Inferior parietal cortex (tissue), 1 donor: ENCODE results near the gene DNAJA3.

ENCODE experiments used
- DNase-seq: peaks from one replicate; pipeline ENCODE4 v3.0.0-alpha.2; 2016; ENCODE audit errors: extremely low spot score

DNAJA3 gene

GRCh38 chr16:4407543-4408322 is 17.9 kb upstream of the DNAJA3 start:
- no peak for DNase-seq

GRCh38 chr16:4408323-4408690 is 17.4 kb upstream of the DNAJA3 start:
- DNase-seq: no peak

GRCh38 chr16:4409081-4409932 is 16.4 kb upstream of the DNAJA3 start:
- no peak for DNase-seq

- peak; percentile 71 for DNase-seq
Measured at GRCh38 chr16:4410335-4411075, 15.2 kb upstream of the DNAJA3 start.

DNA sequence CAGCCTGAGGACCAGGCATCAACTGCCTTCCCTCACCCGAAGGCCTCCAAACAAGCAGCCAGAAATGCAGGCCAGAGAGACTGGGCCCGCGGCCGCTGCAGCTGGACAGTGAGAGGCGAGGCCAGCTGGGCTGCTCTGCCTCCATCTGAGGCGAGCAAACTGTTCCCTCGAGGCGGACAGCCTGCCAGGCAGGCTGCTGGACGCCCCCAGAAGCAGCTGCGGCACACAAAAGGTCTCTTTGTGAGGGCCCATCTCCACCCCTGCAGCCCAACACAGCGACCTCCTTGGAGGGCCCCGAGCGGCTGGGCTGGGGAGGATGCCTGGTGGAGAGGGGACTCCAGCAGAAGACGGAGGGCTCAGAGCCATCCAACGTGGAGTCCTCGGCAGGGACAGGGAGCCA is 14.0 kb upstream of the DNAJA3 start:
- DNase-seq: peak; percentile 89

GRCh38 chr16:4412159-4412558 is 13.5 kb upstream of the DNAJA3 start:
- no peak for DNase-seq

DNA sequence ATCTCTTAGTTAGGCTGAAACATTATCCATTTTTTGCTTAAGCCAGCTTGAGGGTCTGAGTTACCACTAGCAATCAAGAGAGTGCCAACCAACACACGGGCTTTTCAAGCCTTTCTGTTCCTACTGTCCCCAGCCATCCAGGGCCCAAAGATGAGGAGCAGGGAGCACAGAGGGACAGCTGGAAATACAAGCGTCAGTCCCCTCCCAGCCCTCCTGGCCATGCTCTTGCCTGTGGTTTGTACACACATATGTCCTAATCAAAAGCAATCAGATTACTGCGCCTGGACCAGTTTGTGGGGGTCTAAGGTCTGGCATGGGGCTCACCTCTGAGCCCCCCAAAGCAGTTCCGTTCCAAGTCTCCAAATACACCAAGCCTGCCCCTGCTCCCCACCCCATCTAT is 12.8 kb upstream of the DNAJA3 start:
- DNase-seq: no peak

DNA sequence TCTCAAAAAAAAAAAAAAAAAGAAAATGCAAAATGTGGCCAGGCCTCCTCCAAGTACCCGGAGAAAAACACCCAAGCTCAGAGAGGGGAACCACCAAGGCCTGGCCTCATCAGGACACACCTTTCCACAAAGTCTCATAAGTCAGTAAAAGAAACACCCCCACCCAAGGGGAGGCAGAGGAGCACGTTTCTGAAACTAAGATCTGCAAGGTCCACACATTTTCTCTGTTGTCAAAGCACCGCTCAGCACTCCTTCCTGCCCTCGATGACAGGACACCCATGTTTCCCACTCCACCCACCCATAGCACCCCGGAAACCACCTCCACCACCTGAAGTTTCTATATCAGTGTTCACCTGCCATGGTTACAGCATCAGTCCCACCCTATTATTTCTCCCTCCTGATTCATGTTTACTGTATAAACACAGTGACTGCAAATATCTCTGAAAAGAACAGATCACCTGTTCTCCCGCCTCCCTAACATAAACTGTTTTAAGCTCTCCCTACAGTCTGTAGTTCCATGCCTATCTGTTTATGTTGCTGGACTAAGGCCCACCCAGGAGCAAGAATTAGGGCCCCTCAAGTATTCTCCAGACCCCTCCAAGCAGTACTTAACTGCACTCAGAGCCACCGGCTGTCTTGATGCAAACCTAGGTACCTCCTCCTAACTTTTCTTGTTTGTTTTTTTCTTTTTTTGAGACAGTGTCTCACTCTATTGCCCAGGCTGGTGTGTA is 11.3 kb upstream of the DNAJA3 start:
- DNase-seq: no peak

DNA sequence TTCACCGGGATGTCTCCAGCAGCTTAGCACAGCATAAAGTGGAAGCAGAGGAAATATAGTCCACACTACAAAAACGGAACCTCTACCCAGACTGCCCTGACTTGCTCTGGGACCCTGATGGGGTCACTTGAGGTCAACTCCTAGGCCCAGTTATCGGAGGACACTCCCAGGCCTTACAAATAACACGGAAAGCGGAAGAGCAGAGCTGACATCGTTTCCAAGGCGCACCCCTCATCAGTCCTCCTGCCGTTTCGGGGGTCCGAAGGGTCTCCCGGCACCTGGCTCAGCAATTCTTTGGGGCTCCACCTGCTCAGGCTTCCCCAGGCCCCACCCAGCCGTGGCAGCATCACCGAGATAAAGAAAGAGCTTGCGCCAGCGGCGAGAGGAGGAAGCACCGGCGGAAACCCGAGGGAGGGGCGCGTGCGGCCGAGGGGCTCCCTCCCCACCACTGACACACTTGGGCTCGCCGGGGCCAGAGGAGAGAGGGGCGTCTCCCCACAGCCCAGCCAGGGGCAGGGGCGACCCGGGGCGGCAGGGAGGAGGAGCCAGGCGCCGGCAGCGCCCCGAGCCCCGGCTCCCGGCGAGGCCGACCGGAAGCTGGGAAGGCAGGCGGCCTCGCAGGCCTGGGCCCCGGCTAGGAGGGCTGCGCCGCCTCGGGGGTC is 10.0 kb upstream of the DNAJA3 start:
- peak; percentile 68 for DNase-seq

DNA sequence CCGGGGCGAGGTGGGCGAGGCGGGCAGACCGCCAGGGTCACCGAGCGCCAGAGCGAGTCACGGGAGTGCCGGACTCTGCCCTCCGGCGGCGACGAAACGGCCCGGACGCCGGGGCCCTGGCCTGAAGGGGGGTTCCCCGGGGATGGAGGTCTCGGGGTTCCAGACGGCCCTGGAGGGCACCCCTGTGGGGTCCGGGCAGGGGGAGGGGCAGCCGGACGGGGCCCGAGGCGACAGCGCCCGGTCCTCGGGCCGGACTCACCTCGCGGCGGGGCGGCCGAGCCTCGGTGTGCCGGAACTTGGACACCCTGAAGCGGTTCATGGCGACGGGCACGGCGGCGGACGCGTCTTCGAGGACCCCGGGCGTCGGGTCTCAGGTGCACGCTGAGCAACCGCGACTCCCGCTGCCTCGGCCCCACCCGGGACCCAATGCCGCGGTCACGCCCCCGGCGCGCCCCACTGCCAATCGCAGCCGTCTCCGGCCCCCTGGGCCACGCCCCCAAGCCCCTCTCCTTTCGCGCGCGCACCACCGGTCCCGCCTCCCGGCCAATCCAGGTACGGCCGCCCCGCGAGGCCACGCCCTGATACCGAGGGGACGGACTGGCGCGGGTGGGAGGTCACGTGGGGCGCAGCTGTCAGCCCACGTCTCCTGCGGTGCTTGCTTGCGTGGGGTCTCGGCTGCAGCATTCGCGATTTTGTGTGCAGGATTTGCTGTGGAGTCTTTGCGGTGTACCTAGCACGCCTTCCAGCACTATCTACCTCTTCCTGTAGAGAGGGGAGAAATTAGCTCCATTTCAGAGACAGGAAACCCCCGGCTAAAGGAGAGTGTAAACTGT is 9.3 kb upstream of the DNAJA3 start, which contains the start of gene CORO7:
CORO7 (minus strand) TSS at position 397 of the 833 bp plus-strand sequence; CDS start at position 319, 78 bp downstream.
- DNase-seq: peak; percentile 91

DNA sequence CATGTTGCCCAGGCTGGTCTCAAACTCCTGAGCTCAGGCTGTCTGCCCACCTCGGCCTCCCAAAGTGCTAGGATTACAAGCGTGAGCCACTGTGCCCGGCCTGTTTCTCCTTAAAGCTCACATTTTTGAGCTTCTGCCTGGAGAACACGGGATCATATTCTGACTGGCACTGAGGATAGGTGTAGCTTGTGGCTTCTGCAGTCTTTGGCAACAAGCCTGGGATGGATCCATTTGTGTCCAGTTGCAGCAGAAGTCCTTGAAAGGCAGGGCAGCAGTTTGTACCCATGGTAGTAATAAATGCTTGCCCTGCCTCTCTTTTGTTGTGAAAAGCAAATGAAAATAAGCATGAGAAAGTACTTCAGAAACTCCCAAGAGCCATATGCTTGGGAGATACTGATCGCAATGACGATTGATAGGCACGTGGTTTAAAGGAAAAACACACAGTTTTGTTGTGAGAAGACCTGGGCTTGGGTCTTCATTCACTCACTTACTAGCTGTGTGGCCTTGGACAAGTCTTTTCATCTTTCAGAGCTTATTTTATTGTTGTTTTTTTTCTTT is 6.2 kb upstream of the DNAJA3 start:
- DNase-seq: no peak

DNA sequence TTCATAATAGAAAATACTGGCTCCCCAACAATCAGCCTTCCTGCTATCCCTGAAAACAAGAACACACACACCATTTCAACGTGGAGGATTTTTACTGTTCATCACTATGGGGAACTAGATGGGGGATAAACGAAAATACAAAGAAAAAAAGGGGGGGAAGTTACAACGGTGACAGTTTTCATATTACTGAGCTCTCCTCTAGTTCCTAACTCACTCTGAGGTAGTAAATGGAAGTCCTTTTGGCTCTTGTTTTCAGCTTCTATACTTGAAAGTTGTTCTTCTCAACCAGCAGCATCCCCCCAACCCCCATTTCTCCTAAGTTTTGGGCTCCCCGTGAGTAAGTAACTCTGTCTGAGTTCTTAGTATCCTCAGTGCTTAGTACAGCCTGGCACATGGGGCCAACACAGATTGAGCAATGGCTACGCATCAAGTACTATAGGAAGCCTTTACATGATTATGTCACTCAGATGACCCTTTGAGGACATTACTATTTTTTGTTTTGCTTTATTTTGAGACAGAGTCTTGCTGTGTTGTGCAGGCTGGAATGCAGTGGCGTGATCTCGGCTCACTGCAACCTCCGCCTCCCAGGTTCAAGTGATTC is 5.1 kb upstream of the DNAJA3 start:
- DNase-seq: no peak

- DNase-seq: no peak
Measured at GRCh38 chr16:4426021-4426684, 485 bp downstream of the DNAJA3 start.

DNA sequence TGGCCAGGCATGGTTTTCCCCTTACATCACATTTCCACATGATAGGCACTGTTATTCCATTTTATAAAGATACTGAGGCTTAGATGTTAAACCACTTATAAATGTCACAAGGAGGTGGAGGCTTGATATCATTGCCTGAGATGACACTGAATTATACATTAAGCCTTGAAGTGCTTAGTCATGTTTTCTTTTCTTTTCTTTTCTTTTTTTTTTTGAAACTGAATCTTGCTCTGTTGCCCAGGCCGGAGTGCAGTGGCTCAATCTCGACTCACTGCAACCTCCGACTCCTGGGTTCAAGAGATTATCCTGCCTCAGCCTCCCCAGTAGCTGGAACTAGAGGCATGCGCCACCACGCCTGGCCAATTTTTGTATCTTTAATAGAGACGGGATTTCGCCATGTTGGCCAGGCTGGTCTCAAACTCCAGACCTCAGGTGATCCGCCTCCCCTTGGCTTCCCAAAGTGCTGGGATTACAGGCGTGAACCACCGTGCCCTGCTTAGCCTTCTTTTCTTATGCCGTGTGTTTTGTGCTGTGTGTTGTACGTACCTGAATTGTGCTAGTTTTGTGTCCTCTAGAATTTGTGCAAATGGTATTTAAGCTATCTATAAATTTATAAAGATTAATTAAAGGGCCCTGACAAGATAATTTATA is 1.2 kb downstream of the DNAJA3 start:
- no peak for DNase-seq

DNA sequence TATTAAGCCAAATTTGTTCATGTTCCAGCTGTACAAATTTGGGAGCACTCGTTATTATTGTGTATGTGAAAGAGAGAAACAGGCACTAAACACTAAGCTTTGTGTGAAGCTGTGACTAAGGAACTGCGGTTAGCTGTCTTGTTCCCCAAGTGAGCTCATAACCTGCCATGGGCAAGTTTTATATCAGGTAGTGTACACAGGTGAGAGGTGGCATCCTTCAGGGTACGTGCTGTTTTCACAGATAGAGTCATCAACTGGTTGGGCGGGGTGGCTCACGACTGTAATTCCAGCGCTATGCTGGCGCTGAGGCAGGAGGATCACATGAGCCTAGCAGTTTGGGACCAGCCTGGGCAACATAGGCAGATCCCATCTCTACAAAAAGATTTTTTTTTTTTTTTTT is 2.8 kb downstream of the DNAJA3 start:
- no peak for DNase-seq

GRCh38 chr16:4431023-4431422 is 5.4 kb downstream of the DNAJA3 start:
- DNase-seq: no peak

DNA sequence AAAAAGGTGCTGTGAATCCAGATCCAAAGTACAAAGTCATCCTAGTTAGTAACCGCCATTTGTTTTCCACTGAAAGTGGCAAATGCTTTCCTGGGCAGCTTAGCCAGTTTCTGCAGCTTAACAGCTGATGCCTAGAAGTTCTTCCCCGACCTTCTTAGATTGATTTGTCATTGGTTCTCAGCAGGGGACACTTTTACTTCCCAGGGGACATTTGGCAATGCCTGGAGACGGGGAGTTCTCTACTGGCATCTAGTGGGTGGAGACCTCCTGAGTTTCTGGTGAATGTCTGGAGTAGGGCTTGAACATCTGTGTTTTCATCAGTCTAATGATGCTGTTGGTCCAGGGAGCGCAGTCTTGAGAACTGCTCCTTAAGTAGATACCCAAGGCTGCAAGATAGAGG is 7.6 kb downstream of the DNAJA3 start:
- DNase-seq: no peak
